Measurements from ENCODE around the gene C1QTNF6.

Gene C1QTNF6

DNA sequence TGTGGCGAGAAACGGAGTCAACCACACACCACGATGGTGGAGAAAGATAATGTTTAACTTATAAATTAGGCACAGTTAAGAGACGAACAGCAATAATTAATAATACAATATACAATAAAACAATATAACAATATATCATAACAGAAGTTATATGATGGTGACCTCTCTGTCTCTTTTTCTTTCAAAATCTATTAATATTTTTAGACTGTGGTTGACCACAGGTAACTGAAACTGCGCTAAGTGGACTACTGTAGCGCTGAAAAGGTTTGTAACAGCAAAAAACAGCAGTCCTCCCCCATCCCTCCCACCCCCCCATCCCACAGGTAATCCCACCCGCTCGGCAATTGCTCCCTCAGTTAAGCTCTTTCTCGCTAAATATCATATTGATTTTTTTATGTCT is 27.8 kb upstream of the C1QTNF6 start:
- TF ChIP-seq SIN3A (IDR thresholded peaks at IDR 0.05; ENCODE audit: borderline replicate concordance, insufficient read depth, low read length) (no peak), FOXP2 (optimal IDR thresholded peaks at IDR 0.05; ENCODE audit: borderline replicate concordance, extremely low read depth, extremely low read length, insufficient read depth) (no peak), POLR2AphosphoS5 (IDR thresholded peaks at IDR 0.05; ENCODE audit: low read depth, low read length) (no peak), TAF1 (IDR thresholded peaks at IDR 0.05; ENCODE audit: borderline replicate concordance, insufficient read depth, low read length) (no peak)
- TF ChIP-seq, protein P1, sequence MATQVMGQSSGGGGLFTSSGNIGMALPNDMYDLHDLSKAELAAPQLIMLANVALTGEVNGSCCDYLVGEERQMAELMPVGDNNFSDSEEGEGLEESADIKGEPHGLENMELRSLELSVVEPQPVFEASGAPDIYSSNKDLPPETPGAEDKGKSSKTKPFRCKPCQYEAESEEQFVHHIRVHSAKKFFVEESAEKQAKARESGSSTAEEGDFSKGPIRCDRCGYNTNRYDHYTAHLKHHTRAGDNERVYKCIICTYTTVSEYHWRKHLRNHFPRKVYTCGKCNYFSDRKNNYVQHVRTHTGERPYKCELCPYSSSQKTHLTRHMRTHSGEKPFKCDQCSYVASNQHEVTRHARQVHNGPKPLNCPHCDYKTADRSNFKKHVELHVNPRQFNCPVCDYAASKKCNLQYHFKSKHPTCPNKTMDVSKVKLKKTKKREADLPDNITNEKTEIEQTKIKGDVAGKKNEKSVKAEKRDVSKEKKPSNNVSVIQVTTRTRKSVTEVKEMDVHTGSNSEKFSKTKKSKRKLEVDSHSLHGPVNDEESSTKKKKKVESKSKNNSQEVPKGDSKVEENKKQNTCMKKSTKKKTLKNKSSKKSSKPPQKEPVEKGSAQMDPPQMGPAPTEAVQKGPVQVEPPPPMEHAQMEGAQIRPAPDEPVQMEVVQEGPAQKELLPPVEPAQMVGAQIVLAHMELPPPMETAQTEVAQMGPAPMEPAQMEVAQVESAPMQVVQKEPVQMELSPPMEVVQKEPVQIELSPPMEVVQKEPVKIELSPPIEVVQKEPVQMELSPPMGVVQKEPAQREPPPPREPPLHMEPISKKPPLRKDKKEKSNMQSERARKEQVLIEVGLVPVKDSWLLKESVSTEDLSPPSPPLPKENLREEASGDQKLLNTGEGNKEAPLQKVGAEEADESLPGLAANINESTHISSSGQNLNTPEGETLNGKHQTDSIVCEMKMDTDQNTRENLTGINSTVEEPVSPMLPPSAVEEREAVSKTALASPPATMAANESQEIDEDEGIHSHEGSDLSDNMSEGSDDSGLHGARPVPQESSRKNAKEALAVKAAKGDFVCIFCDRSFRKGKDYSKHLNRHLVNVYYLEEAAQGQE (IDR thresholded peaks at IDR 0.05; ENCODE audit: insufficient read depth in 1 of 2, low read depth in 2 of 2, low read length in 2 of 2), result no peak

DNA sequence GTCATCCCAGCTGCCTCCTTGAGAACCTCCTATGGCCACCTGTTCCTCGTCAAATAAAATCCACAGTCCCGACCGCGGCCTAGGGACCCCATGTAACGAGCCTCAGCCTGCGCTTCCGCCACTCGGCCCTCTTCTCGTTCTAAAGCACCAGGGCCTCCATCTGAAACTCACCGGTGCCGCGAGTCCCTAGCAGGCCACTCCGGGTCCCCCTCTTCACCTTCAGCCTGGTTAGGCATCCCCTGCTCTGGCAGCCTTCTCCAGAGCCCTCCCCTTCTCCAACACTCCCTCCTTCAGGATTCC is 26.6 kb upstream of the C1QTNF6 start:
- TF ChIP-seq, protein P1 (IDR thresholded peaks at IDR 0.05; ENCODE audit: insufficient read depth in 1 of 2, low read depth in 2 of 2, low read length in 2 of 2), result no peak
- TF ChIP-seq POLR2AphosphoS5 (IDR thresholded peaks at IDR 0.05; ENCODE audit: low read depth, low read length) (no peak), TAF1 (IDR thresholded peaks at IDR 0.05; ENCODE audit: borderline replicate concordance, insufficient read depth, low read length) (no peak), FOXP2 (optimal IDR thresholded peaks at IDR 0.05; ENCODE audit: borderline replicate concordance, extremely low read depth, extremely low read length, insufficient read depth) (no peak), SIN3A (IDR thresholded peaks at IDR 0.05; ENCODE audit: borderline replicate concordance, insufficient read depth, low read length) (no peak)

DNA sequence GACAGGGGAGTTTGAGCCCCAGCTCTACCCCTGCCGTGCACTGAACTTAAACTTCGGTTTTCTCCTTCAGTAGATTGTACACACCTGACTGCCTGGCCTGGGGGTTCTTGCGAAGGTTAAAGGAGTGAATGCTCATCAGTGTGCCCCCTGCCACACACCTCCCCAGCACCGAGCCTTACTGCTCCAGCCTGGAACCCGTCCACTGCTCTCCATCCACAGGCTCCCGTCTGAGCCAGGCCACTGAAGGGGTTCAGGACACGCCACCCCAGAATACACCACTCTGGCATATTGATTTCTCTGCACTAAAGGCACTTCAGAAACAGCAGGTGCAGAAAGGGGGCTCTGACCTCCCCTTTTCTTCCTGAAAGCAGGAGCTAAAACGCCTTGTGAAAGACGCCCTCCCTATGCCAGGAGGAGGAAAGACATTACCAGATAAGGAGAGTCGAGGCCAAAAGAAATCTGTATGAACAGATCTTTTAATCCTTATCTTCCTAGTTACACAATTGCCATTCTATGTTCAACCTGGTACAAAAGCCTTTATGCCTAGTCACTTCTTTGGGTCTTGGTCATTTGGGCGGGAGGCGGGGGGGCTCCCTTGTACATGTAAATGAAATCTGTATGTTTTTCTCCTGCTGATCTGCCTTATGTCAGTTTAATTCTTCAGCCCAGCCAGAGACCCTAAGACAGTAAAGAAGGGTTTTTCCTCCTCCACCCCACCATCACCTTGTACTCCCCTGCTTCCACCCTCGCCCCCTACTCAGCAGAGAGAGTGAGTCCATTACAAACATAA is 26.1 kb upstream of the C1QTNF6 start:
- TF ChIP-seq POLR2AphosphoS5 (IDR thresholded peaks at IDR 0.05; ENCODE audit: low read depth, low read length), result no peak
- no peak for TF ChIP-seq SIN3A (IDR thresholded peaks at IDR 0.05; ENCODE audit: borderline replicate concordance, insufficient read depth, low read length)
- TF ChIP-seq, protein P1 (IDR thresholded peaks at IDR 0.05; ENCODE audit: insufficient read depth in 1 of 2, low read depth in 2 of 2, low read length in 2 of 2), result no peak
- no peak for TF ChIP-seq TAF1 (IDR thresholded peaks at IDR 0.05; ENCODE audit: borderline replicate concordance, insufficient read depth, low read length)
- TF ChIP-seq FOXP2 (optimal IDR thresholded peaks at IDR 0.05; ENCODE audit: borderline replicate concordance, extremely low read depth, extremely low read length, insufficient read depth), result no peak

DNA sequence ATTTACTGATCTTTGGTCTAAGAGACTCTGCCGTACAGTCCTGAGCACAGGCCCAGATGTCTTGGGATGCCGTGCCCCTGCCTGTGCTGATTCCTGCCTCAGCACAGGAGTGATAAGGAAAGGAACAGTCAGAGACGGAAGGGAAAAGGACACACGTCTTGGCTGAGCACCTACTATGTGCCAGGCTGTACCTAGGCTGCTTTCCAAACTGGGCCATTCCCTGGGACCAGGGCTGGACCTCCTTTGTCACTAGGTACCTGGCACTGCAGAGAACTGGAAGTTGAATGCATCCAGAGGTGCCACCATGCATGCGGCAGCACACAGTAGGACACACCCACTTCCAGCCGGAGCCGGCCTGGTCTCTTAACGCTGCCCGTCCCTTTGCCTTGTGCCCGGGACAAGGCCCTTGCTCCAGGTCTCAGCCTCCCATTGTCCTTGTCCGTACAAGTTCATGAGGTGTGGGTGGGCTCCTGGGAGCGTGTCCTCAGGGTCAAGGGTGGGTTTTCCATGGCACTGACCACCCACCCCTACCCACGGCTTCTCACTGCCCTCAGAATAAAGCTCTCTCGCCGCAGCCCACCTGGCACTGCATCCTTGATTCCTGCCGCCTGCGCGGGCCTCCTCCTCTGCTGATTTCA is 25.3 kb upstream of the C1QTNF6 start:
- TF ChIP-seq POLR2AphosphoS5 (IDR thresholded peaks at IDR 0.05; ENCODE audit: low read depth, low read length), result no peak
- TF ChIP-seq SIN3A (IDR thresholded peaks at IDR 0.05; ENCODE audit: borderline replicate concordance, insufficient read depth, low read length), result no peak
- TF ChIP-seq FOXP2 (optimal IDR thresholded peaks at IDR 0.05; ENCODE audit: borderline replicate concordance, extremely low read depth, extremely low read length, insufficient read depth), result no peak
- no peak for TF ChIP-seq TAF1 (IDR thresholded peaks at IDR 0.05; ENCODE audit: borderline replicate concordance, insufficient read depth, low read length)
- TF ChIP-seq, protein P1 (IDR thresholded peaks at IDR 0.05; ENCODE audit: insufficient read depth in 1 of 2, low read depth in 2 of 2, low read length in 2 of 2), result no peak

Measured in PFSK-1 (cell line).